Measurements from ENCODE around the gene ACTN4.

The ACTN4 gene

DNA sequence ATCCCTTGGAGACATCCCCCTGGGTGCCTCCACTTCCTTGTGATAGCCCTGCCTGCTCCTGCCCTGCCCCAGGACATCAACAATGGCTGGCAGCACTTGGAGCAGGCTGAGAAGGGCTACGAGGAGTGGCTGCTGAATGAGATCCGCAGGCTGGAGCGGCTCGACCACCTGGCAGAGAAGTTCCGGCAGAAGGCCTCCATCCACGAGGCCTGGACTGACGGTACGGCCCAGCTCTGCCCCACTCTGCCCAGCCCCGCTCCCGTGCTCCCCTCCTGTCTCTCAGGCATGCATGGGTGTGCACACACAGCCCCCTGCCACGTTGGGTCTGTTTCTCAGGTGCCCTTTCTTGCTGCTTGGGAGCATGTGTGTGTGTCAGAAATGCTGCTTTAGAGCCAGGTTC is 70.4 kb downstream of the ACTN4 start:
- TF ChIP-seq, protein P1, sequence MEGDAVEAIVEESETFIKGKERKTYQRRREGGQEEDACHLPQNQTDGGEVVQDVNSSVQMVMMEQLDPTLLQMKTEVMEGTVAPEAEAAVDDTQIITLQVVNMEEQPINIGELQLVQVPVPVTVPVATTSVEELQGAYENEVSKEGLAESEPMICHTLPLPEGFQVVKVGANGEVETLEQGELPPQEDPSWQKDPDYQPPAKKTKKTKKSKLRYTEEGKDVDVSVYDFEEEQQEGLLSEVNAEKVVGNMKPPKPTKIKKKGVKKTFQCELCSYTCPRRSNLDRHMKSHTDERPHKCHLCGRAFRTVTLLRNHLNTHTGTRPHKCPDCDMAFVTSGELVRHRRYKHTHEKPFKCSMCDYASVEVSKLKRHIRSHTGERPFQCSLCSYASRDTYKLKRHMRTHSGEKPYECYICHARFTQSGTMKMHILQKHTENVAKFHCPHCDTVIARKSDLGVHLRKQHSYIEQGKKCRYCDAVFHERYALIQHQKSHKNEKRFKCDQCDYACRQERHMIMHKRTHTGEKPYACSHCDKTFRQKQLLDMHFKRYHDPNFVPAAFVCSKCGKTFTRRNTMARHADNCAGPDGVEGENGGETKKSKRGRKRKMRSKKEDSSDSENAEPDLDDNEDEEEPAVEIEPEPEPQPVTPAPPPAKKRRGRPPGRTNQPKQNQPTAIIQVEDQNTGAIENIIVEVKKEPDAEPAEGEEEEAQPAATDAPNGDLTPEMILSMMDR (conservative IDR thresholded peaks at IDR 0.05), result no peak
- no peak for TF ChIP-seq ZFX (IDR thresholded peaks at IDR 0.05)
- H3K27ac ChIP-seq, result no peak overlapping the region

DNA sequence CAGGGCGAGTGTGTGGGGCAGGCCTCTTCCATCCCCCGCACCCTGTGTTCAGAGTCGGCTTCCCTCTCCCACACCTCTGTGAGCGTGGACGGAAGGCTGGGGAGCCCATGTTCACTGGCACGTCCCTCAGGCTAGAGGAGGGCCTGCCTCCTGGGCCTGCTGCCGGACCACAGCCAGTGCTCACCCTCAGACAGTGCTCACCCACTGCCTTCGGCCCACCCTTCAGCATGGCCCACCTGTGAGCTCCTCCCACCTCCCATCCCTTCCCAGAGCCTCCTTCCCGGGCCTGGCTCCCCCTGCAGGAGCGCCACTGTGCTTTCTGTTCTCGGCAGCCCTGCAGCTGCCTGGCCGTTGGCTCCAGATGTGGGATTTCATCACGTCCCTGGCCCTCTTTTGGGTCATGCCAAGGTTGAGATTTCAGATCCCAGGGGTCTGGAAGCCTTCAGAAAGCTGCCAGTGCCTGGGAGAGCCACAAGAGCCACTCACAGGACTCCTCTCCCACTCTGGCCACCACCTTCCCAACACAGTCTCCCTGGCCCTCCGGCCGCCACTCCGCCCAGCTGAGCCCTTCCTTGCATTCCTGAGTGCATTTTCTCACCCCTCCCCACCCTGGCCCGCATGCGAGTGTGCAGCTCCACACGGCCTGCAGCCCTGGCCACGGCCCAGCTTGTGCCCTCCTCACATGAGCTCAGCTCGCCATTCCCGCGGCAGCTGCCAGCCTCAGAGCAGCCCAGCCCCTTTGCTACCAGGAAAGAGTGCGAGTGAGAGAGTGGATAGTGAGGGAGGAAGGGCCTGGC is 71.5 kb downstream of the ACTN4 start:
- no peak for TF ChIP-seq ZFX (IDR thresholded peaks at IDR 0.05)
- TF ChIP-seq, protein P1 (conservative IDR thresholded peaks at IDR 0.05), result no peak

DNA sequence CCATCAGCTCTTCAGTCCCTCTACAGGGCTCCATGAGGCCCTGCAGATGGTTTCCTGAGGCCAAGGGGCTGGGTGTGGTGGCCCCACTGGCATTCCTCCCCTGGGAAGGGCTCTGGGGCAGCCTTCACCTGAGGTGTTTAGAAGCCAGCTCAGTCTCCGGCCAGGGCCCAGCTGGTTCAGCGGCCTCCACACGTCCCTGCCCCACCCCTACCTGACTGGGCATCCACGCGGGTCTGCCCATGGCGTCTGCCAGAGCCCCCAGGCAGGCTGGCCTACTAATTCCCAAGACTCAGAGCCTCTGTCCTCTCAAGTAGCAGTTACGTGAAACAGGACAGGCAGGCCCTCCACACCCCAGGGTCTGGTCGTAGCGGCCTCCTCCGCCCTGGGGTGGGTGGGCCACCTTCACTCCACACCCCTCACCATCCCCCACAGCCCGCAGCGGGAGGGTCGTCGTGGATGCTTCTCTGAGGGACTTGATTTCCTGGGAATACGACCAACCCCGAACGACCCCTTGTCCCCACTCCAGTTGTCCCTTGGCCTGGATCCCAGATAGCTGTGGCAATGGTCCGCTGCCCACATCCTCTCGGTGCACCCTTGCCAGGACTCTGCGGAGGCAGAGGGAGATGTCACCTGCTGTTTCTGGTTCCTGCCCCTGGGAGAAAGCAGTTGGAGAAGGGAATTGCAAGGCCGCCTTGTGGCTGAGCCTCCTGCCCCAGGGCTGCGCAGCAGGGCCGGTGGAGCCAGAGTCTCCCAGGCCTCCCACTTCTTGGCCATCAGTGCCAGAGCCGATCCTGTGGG is 72.5 kb downstream of the ACTN4 start:
- no peak overlapping the region for H3K27ac ChIP-seq
- TF ChIP-seq ZFX (IDR thresholded peaks at IDR 0.05), result no peak
- TF ChIP-seq, protein P1 (conservative IDR thresholded peaks at IDR 0.05), result no peak

More for the DNA sequence above, 71.5 kb downstream of the ACTN4 start:
- H3K27ac ChIP-seq, result no peak overlapping the region

DNA sequence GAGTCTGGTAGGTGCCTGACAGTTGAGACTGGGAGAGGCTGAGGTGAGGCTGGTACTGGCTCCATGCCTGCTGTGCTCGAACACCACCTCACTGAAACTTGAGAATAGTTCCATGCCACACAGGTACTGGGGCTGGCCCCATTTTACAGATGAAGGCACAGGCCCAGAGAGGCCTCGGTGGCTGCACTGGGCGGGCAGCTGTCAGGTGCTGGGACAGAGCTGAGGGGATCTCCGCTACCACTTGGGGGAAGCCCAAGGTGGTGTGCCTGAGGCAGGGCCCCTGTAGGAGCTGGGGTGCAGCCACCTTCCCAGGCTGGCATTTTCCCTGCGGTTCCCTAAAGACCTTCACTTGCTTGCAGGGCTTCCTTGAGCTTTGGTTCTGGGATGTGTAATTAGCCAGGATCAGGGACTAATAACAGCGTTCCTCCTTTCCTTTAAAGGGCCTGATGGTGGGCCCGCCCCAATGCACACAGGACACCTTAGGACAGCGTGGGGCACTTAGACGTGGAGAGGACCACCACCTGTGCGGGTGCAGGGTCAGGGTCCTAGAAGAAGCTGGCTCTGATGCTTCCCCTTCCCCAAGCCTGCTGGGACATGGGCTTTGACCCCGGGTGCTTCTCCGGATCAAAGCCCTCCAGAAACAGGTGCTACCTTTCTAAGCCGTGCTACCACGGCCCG is 73.2 kb downstream of the ACTN4 start:
- no peak overlapping the region for H3K27ac ChIP-seq
- TF ChIP-seq, protein P1 (conservative IDR thresholded peaks at IDR 0.05), result no peak
- no peak for TF ChIP-seq ZFX (IDR thresholded peaks at IDR 0.05)

DNA sequence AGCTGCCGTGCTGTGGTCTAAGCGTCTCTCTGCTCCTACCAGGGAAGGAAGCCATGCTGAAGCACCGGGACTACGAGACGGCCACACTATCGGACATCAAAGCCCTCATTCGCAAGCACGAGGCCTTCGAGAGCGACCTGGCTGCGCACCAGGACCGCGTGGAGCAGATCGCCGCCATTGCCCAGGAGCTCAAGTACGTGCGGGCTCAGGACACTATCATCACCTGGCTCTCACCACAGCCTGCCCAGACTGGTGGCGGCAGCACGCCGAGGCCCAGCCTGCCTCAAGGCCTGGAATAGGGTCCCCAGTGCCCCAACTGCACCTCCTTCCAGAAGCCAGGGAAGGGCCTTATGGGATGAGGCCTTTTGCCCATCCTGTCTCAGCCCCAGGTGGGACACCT is 74.0 kb downstream of the ACTN4 start:
- no peak overlapping the region for H3K27ac ChIP-seq
- TF ChIP-seq, protein P1 (conservative IDR thresholded peaks at IDR 0.05), result no peak
- no peak for TF ChIP-seq ZFX (IDR thresholded peaks at IDR 0.05)

DNA sequence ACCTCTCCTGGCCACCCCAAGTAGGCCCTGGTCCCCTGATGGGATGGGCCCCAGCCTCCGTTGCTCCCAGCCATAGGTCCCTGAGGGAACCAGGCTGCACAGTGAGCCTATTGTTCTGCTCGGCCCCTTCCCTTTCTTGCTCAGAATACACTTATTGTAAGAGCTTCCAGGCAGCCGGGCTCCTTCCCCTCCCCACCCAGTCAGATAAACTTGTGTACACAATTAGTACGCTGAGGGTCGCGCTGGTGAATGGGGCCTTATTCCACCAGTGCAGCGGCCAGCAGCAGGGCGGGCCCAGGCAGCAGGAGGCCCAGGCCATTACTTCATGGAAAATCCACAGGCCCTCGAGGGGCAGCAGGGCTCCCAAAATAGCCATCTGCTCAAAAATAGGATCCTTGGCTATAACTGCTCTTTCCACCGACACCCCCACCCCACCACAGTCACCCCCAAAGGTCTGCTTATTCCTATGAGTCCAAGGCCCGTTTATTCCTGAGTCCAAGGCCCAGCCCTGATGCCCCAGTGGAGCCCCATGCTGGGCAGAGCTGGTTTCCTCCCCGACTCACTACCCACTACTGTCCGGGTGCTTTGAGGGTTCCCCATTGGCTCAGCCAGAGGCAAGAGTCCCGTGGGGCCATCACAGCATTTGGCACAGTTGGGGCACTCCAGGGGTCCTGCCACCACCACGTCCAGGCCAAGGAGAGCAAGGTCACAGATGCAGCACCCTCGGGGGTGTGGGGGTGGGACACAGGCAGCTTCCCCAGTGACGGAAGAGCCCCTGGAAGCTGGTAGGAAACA is 74.7 kb downstream of the ACTN4 start:
- no peak overlapping the region for H3K27ac ChIP-seq
- TF ChIP-seq, protein P1 (conservative IDR thresholded peaks at IDR 0.05), result no peak
- TF ChIP-seq ZFX (IDR thresholded peaks at IDR 0.05), result no peak

All from C4-2B (cell line).